Activated CD8-positive, alpha-beta memory T cell treated with anti-CD3 and anti-CD28 coated beads, Interleukin-2, amount 50 U/mL, for 24 hours (primary cell): Measurements from ENCODE around the gene PIK3R2.

Source experiments
- DNase-seq: peaks from one replicate; pipeline ENCODE4 v3.0.0-alpha.2; 2020; ENCODE audit errors: extremely low read depth

Gene PIK3R2

GRCh38 chr19:18123819-18124218 lies 29.1 kb upstream of the PIK3R2 start:
- no peak for DNase-seq

GRCh38 chr19:18126097-18126496 lies 26.9 kb upstream of the PIK3R2 start:
- DNase-seq: no peak

GRCh38 chr19:18128044-18128443 lies 24.9 kb upstream of the PIK3R2 start:
- DNase-seq: no peak

GRCh38 chr19:18128805-18129204 lies 24.2 kb upstream of the PIK3R2 start:
- DNase-seq: no peak

GRCh38 chr19:18130523-18131242 lies 22.3 kb upstream of the PIK3R2 start:
- DNase-seq: no peak

GRCh38 chr19:18131841-18132596 lies 20.9 kb upstream of the PIK3R2 start:
- DNase-seq: no peak

- no peak for DNase-seq
Observed at GRCh38 chr19:18135712-18136584, 17.0 kb upstream of the PIK3R2 start.

- DNase-seq: no peak
Observed at GRCh38 chr19:18137242-18137641, 15.7 kb upstream of the PIK3R2 start.

GRCh38 chr19:18137657-18138339 lies 15.2 kb upstream of the PIK3R2 start:
- no peak for DNase-seq

- DNase-seq: no peak
Observed at GRCh38 chr19:18140473-18140872, 12.5 kb upstream of the PIK3R2 start.

GRCh38 chr19:18141031-18141430 lies 11.9 kb upstream of the PIK3R2 start:
- no peak for DNase-seq

- no peak for DNase-seq
Observed at GRCh38 chr19:18143902-18144301, 9.1 kb upstream of the PIK3R2 start.

- no peak for DNase-seq
Observed at GRCh38 chr19:18144361-18144760, 8.6 kb upstream of the PIK3R2 start.

GRCh38 chr19:18144906-18145305 lies 8.1 kb upstream of the PIK3R2 start:
- no peak for DNase-seq

GRCh38 chr19:18145391-18145999 lies 7.5 kb upstream of the PIK3R2 start:
- no peak for DNase-seq

- no peak for DNase-seq
Observed at GRCh38 chr19:18147396-18147795, 5.6 kb upstream of the PIK3R2 start.

- no peak for DNase-seq
Observed at GRCh38 chr19:18149596-18149975, 3.4 kb upstream of the PIK3R2 start.

GRCh38 chr19:18150776-18151624 lies 2.0 kb upstream of the PIK3R2 start:
- DNase-seq: no peak

- DNase-seq: peak; percentile 96
Observed at GRCh38 chr19:18152442-18152816, 534 bp upstream of the PIK3R2 start.

- no peak for DNase-seq
Observed at GRCh38 chr19:18153556-18154134, 682 bp downstream of the PIK3R2 start.
